Transverse colon (tissue), 4 donors: ENCODE measurements around the gene BNIP5. TPM values are rescaled to one million over a fixed set of nuclear protein-coding genes. Genes with fewer than 3 reads are reported as not detected.

Experiments used
- DNase-seq: peaks from one replicate; pipeline ENCODE4 v3.0.0-alpha.2; 2019
- H3K27ac ChIP-seq, 4 donors: fragments of 200-600 bp; sonication (generic); 2 replicates each; pipeline ENCODE4 v1.5.1; 2016 to 2018; ENCODE audit warnings: inconsistent platforms in 4 of 4
- H3K27me3 ChIP-seq: fragments of 200-600 bp; sonication (generic); 2 replicates; pipeline ENCODE4 v1.5.1; 2017; ENCODE audit warnings: inconsistent platforms
- H3K36me3 ChIP-seq, 4 donors: fragments of 200-600 bp; sonication (generic); 2 replicates each; pipeline ENCODE4 v1.5.1; 2017 to 2019; ENCODE audit warnings: inconsistent platforms in 4 of 4
- H3K4me1 ChIP-seq, 4 donors: fragments of 200-600 bp; sonication (generic); 2 replicates each; pipeline ENCODE4 v1.5.1; 2017 to 2020; ENCODE audit warnings: inconsistent platforms in 4 of 4
- H3K4me3 ChIP-seq, 4 donors: fragments of 200-600 bp; sonication (generic); 1 replicate in 1 of 4; 2 replicates in 3 of 4; pipeline versions ENCODE4 v1.5.1 to v1.6.1; 2017 to 2019; ENCODE audit warnings: inconsistent platforms in 4 of 4
- H3K9me3 ChIP-seq, 2 donors: fragments of 200-600 bp; sonication (generic); 2 replicates each; pipeline ENCODE4 v1.5.1; 2017 to 2019; ENCODE audit warnings: inconsistent platforms in 2 of 2
- CTCF ChIP-seq, 5 experiments: fragments of 200-600 bp in 3 of 5; fragments of 450-650 bp in 2 of 5; sonication (generic) in 3 of 5; IDR thresholded peaks; 1 replicate in 2 of 5; 2 replicates in 3 of 5; pipeline ENCODE4 v1.5.1; 2016 to 2017; ENCODE audit warnings: antibody characterized with exemption in 5 of 5, inconsistent platforms in 3 of 5, mild to moderate bottlenecking in 2 of 5, moderate library complexity in 1 of 5
- EP300 ChIP-seq: sonication (generic); formaldehyde crosslinking; IDR thresholded peaks from one replicate; pipeline ENCODE4 v1.6.1; 2017; ENCODE audit warnings: antibody characterized with exemption, low read depth
- POLR2A ChIP-seq: fragments of 450-650 bp; IDR thresholded peaks from one replicate; pipeline ENCODE4 v1.6.1; 2016; ENCODE audit warnings: antibody characterized with exemption, mild to moderate bottlenecking, moderate library complexity
- POLR2AphosphoS5 ChIP-seq, 3 donors: sonication (generic); formaldehyde crosslinking; IDR thresholded peaks; one replicate each; pipeline ENCODE4 v1.6.1; 2016; ENCODE audit warnings: antibody characterized with exemption in 3 of 3
- WGBS, 2 donors: methylation state at CpG; one replicate each; pipeline ENCODE4 v1.1.5; 2018; ENCODE audit warnings: low coverage in 1 of 2; 5-methylcytosine and 5-hydroxymethylcytosine counted together
- in situ Hi-C, 4 donors: fragments of 200-750 bp; cut with MboI; loops; one replicate each; pipeline versions ENCODE4 v1.15.0 to v1.15.1; 2017; ENCODE audit warnings: low sequenced_read_pairs in 3 of 4, low pct_ligation_motif_present in 1 of 4, low pct_unique_long_range_greater_than_20kb in 1 of 4
- intact Hi-C: fragments of 100-400 bp; cut with DNase I; formaldehyde crosslinking; loops from one replicate; pipeline ENCODE4 v1.15.1; 2023; ENCODE audit warnings: low total_unique reads
- total RNA-seq, 4 donors: library from RNA; depleted of rRNA; stranded (reverse); fragments of >200 nt; gene quantifications; one replicate each; pipeline ENCODE4 v1.1.0, GENCODE V29; 2016

BNIP5 gene
- total RNA-seq, 4 donors from 2014 or later: 6.0 to 23.6 (median 14.1) TPM

GRCh38 chr6:36333931-36334725, 2.6 kb downstream of the BNIP5 start:
- Histone ChIP-seq H3K36me3 (no peaks in the 10 kb centered on the region), H3K4me3 (peak overlapping the region in 1 of 4 donors; percentile 29), H3K27ac (peak overlapping the region; percentile 83 to 90 (median 84)), H3K4me1 (peaks cover 6 to 41% (median 20%) of the 10 kb centered on the region in 4 donors), H3K9me3 (no peaks in the 10 kb centered on the region), H3K27me3 (no peaks in the 10 kb centered on the region)
- in situ Hi-C loops (no loop called here), intact Hi-C loops (no loop called here)
- 54% methylated on average over 16 to 20 of the region's 20 CpGs for WGBS, 2 donors
- TF ChIP-seq POLR2A (no peak), EP300 (no peak), POLR2AphosphoS5 (IDR thresholded peaks at IDR 0.05) (no peak)
- peak; percentile 31 for DNase-seq

GRCh38 chr6:36333171-36333895, 3.4 kb downstream of the BNIP5 start:
- peaks cover 6 to 33% (median 15%) of the 10 kb centered on the region in 4 donors for H3K4me1 ChIP-seq
- TF ChIP-seq POLR2AphosphoS5 (IDR thresholded peaks at IDR 0.05) (no peak), POLR2A (no peak), EP300 (no peak), CTCF (IDR thresholded peaks at IDR 0.05) (no peak)
- no peak for DNase-seq
- no peak overlapping the region for H3K4me3 ChIP-seq
- 68 to 72% methylated on average over 8 of the region's 8 CpGs for WGBS, 2 donors
- no peaks in the 10 kb centered on the region for H3K9me3 ChIP-seq
- in situ Hi-C loops: no loop called here
- H3K36me3 ChIP-seq: no peaks in the 10 kb centered on the region
- H3K27ac ChIP-seq: peak overlapping the region; percentile 83 to 90 (median 84)
- intact Hi-C loops: no loop called here
- H3K27me3 ChIP-seq: no peaks in the 10 kb centered on the region

GRCh38 chr6:36331381-36331780, 5.3 kb downstream of the BNIP5 start:
- Histone ChIP-seq H3K36me3 (no peaks in the 10 kb centered on the region), H3K9me3 (no peaks in the 10 kb centered on the region), H3K4me1 (peaks cover 6 to 32% (median 11%) of the 10 kb centered on the region in 4 donors), H3K27me3 (no peaks in the 10 kb centered on the region), H3K4me3 (no peak overlapping the region), H3K27ac (no peak overlapping the region)
- no peak for DNase-seq
- intact Hi-C loops (no loop called here), in situ Hi-C loops (no loop called here)
- 96 to 100% methylated on average over 1 to 6 of the region's 6 CpGs for WGBS, 2 donors
- TF ChIP-seq POLR2AphosphoS5 (IDR thresholded peaks at IDR 0.05): no peak
- no peak for TF ChIP-seq EP300
- TF ChIP-seq CTCF (IDR thresholded peaks at IDR 0.05): no peak
- no peak for TF ChIP-seq POLR2A

GRCh38 chr6:36330366-36330765, 6.3 kb downstream of the BNIP5 start:
- 94% methylated on average over 14 of the region's 14 CpGs; no CpG with 5 or more reads in 1 of the 2 donors for WGBS, 2 donors
- Histone ChIP-seq H3K4me3 (no peak overlapping the region), H3K4me1 (peaks cover 6 to 26% (median 8%) of the 10 kb centered on the region in 4 donors), H3K27me3 (no peaks in the 10 kb centered on the region), H3K27ac (no peak overlapping the region), H3K36me3 (no peaks in the 10 kb centered on the region), H3K9me3 (no peaks in the 10 kb centered on the region)
- DNase-seq: no peak
- in situ Hi-C loops: no loop called here
- TF ChIP-seq POLR2AphosphoS5 (IDR thresholded peaks at IDR 0.05): no peak
- TF ChIP-seq EP300: no peak
- TF ChIP-seq POLR2A: no peak
- TF ChIP-seq CTCF (IDR thresholded peaks at IDR 0.05): no peak
- intact Hi-C loops: no loop called here
